HepG2 (cell line): ENCODE measurements around the gene CIAPIN1. TPM values are rescaled to one million over a fixed set of nuclear protein-coding genes. Genes with fewer than 3 reads are reported as not detected.

Experiments used
- ATAC-seq: fragments of 200-7000 bp; cut with Tn5 transposase; 3 replicates; pipeline ENCODE4 v1.9.1; 2020; ENCODE audit warnings: mild to moderate bottlenecking, moderate library complexity
- BruUV-seq: library from RNA; stranded (reverse); fragments of 400-500 nt; replicated peaks from 2 replicates; lab custom pipeline; 2021; lab: Mats Ljungman, UMichigan
- CTCF ChIA-PET: fragments of 300-600 bp; formaldehyde crosslinking; extraction: SDS; loops from one replicate; lab custom pipeline; 2021; ENCODE audit warnings: low total read pairs, inconsistent platforms, low intra/inter-chr PET ratio; lab: Yijun Ruan, JAX
- POLR2A ChIA-PET: fragments of 350-600 bp; sonication (Branson Sonifier 250); formaldehyde crosslinking; loops from one replicate; lab custom pipeline; 2020; ENCODE audit warnings: antibody characterized with exemption, inconsistent platforms; lab: Yijun Ruan, JAX
- DNase-seq: peaks from one replicate; pipeline ENCODE4 v3.0.0-alpha.2; 2015; ENCODE audit warnings: low spot score
- FAIRE-seq: peaks from 3 replicates; lab custom pipeline; 2011; peaks lifted over from hg19 to GRCh38; lab: Jason Lieb, UNC
- H2AFZ ChIP-seq: one replicate; pipeline ENCODE4 v1.6.1; 2011; ENCODE audit warnings: low read length, inconsistent platforms
- H3K27ac ChIP-seq: fragments of 300-600 bp; 3 replicates; pipeline ENCODE4 v1.8.0; 2011; ENCODE audit warnings: mixed run types, mild to moderate bottlenecking, mixed read lengths, low read length, inconsistent platforms; ENCODE audit not compliant: insufficient read depth; ENCODE audit errors: extremely low read length
- H3K27me3 ChIP-seq, 2 experiments: fragments of 200-600 bp in 1 of 2; 2 replicates in 1 of 2; 3 replicates in 1 of 2; pipeline versions ENCODE4 v1.6.0 to v1.8.0; 2011; ENCODE audit warnings: low read length in 2 of 2, mild to moderate bottlenecking in 2 of 2, moderate library complexity in 2 of 2, inconsistent platforms in 1 of 2; ENCODE audit not compliant: insufficient read depth in 2 of 2, control insufficient read depth in 1 of 2
- H3K36me3 ChIP-seq, 2 experiments: fragments of 200-600 bp in 1 of 2; replicated peaks in 1 of 2; 2 replicates in 1 of 2; 3 replicates in 1 of 2; pipeline versions ENCODE4 v1.5.1 to v1.8.0; 2011; ENCODE audit warnings: low read length in 2 of 2, inconsistent platforms in 1 of 2; ENCODE audit not compliant: insufficient read depth in 2 of 2, control insufficient read depth in 1 of 2
- H3K4me1 ChIP-seq: 2 replicates; pipeline ENCODE4 v1.5.1; 2012; ENCODE audit warnings: low read length, inconsistent platforms; ENCODE audit not compliant: insufficient read depth
- H3K4me2 ChIP-seq: 2 replicates; pipeline ENCODE4 v1.6.0; 2011; ENCODE audit warnings: low read depth, low read length, inconsistent platforms
- H3K4me3 ChIP-seq, 3 experiments: fragments of 200-600 bp in 1 of 3; sonication (generic), shearing (Covaris generic) in 1 of 3; replicated peaks in 1 of 3; 2 replicates each; pipeline ENCODE4 v1.5.1; 2011 to 2016; ENCODE audit warnings: low read length in 3 of 3, inconsistent platforms in 2 of 3, low read depth in 2 of 3, mild to moderate bottlenecking in 2 of 3, control low read depth in 1 of 3, mixed read lengths in 1 of 3; ENCODE audit not compliant: insufficient read depth in 1 of 3
- H3K79me2 ChIP-seq: one replicate; pipeline ENCODE4 v1.6.1; 2011; ENCODE audit warnings: low read length, inconsistent platforms; ENCODE audit not compliant: insufficient read depth
- H3K9ac ChIP-seq: 2 replicates; pipeline ENCODE4 v1.6.0; 2011; ENCODE audit warnings: mild to moderate bottlenecking, low read depth, low read length, inconsistent platforms; ENCODE audit not compliant: insufficient read depth
- H3K9me3 ChIP-seq: 2 replicates; pipeline ENCODE4 v1.5.1; 2012; ENCODE audit warnings: mild to moderate bottlenecking, low read length
- H4K20me1 ChIP-seq: 2 replicates; pipeline ENCODE4 v1.6.0; 2011; ENCODE audit warnings: inconsistent platforms, mild to moderate bottlenecking, low read length, moderate library complexity; ENCODE audit not compliant: insufficient read depth
- DDIT3 ChIP-seq: sonication (generic); formaldehyde crosslinking; IDR thresholded peaks from 2 replicates; pipeline ENCODE4 v1.4.0; 2020; ENCODE audit warnings: mild to moderate bottlenecking, missing genetic modification reagents
- GATAD1 ChIP-seq: IDR thresholded peaks from 2 replicates; pipeline ENCODE4 v1.6.1; 2016; ENCODE audit warnings: missing genetic modification reagents, missing compliant biosample characterization
- HNRNPH1 ChIP-seq: fragments of 200-400 bp; formaldehyde crosslinking; optimal IDR thresholded peaks from 2 replicates; pipeline ENCODE3; 2017; ENCODE audit warnings: mild to moderate bottlenecking, low read depth, low read length
- KDM2A ChIP-seq: sonication (generic); formaldehyde crosslinking; IDR thresholded peaks from 2 replicates; pipeline ENCODE4 v1.4.0; 2020; ENCODE audit warnings: low read depth, missing genetic modification reagents, borderline replicate concordance
- MXD3 ChIP-seq: IDR thresholded peaks from 2 replicates; pipeline ENCODE4 v1.6.1; 2016; ENCODE audit warnings: mild to moderate bottlenecking, missing biosample characterization, missing genetic modification reagents
- MYNN ChIP-seq: sonication (generic); formaldehyde crosslinking; IDR thresholded peaks from 2 replicates; pipeline ENCODE4 v1.4.0; 2020; ENCODE audit warnings: mild to moderate bottlenecking, low read depth, missing genetic modification reagents
- REL ChIP-seq: sonication (generic); formaldehyde crosslinking; conservative IDR thresholded peaks from 2 replicates; pipeline ENCODE4 v1.8.0; 2022; ENCODE audit warnings: mild to moderate bottlenecking, missing genetic modification reagents, moderate library complexity
- RFX5 ChIP-seq: IDR thresholded peaks from 2 replicates; pipeline ENCODE4 v1.6.1; 2011; ENCODE audit warnings: low read depth, low read length, improper control_type of control experiment
- SNAPC4 ChIP-seq: sonication (generic); formaldehyde crosslinking; IDR thresholded peaks from 2 replicates; pipeline ENCODE4 v1.4.0; 2020; ENCODE audit warnings: mild to moderate bottlenecking, missing genetic modification reagents
- ZNF12 ChIP-seq: sonication (generic); formaldehyde crosslinking; IDR thresholded peaks from 2 replicates; pipeline ENCODE4 v1.5.0; 2020; ENCODE audit warnings: missing genetic modification reagents
- ZNF572 ChIP-seq: sonication (generic); formaldehyde crosslinking; IDR thresholded peaks from 2 replicates; pipeline ENCODE4 v1.5.1; 2020; ENCODE audit warnings: mild to moderate bottlenecking, missing genetic modification reagents
- ZNF639 ChIP-seq: conservative IDR thresholded peaks from 2 replicates; pipeline ENCODE4 v1.6.1; 2018; ENCODE audit warnings: missing genetic modification reagents
- ZNF691 ChIP-seq: sonication (generic); formaldehyde crosslinking; IDR thresholded peaks from 2 replicates; pipeline ENCODE4 v1.4.0; 2020; ENCODE audit warnings: missing genetic modification reagents, low read depth, mild to moderate bottlenecking, borderline replicate concordance
- ZNF713 ChIP-seq: sonication (generic); formaldehyde crosslinking; IDR thresholded peaks from 2 replicates; pipeline ENCODE4 v1.4.0; 2020; ENCODE audit warnings: mild to moderate bottlenecking, missing genetic modification reagents
- ZNF790 ChIP-seq: sonication (generic); formaldehyde crosslinking; IDR thresholded peaks from 2 replicates; pipeline ENCODE4 v1.8.0; 2022; ENCODE audit warnings: missing genetic modification reagents, mild to moderate bottlenecking, borderline replicate concordance
- WGBS: methylation state at CpG from one replicate; pipeline ENCODE4 v1.1.6; 2017; ENCODE audit warnings: low lambda C conversion rate; 5-methylcytosine and 5-hydroxymethylcytosine counted together
- in situ Hi-C: cut with HindIII; loops from 2 replicates; pipeline ENCODE4 v1.10.0; 2017; ENCODE audit warnings: low pct_unique_long_range_greater_than_20kb; ENCODE audit not compliant: extremely low pct_ligation_motif_present
- intact Hi-C: fragments of 100-400 bp; cut with micrococcal nuclease; formaldehyde crosslinking; loops from one replicate; pipeline ENCODE4 v1.10.0; 2022; ENCODE audit not compliant: unreplicated experiment
- polyA plus RNA-seq, 8 experiments: library from polyadenylated mRNA; depleted of rRNA in 3 of 8; stranded (reverse) in 7 of 8; unstranded in 1 of 8; fragments of >200 nt; fragmentation: Illumina TruSeq in 4 of 8; extraction: Trizol in 4 of 8; gene quantifications; 2 replicates each; pipeline versions ENCODE4 v1.2.1 to v1.2.3, GENCODE V29; 2011 to 2016; ENCODE audit warnings: low read depth in 4 of 8, missing spikeins in 1 of 8, mixed read lengths in 1 of 8; ENCODE audit not compliant: insufficient read depth in 1 of 8
- total RNA-seq, 5 experiments: library from RNA; depleted of rRNA; stranded (reverse); fragments of >200 nt; fragmentation: Illumina TruSeq; extraction: Trizol; gene quantifications; 2 replicates each; pipeline ENCODE4 v1.2.3, GENCODE V29; 2016; ENCODE audit warnings: low read depth in 1 of 5

Gene CIAPIN1
- total and polyA plus RNA-seq, 2 of the 13 experiments (the other 11 are each of a cell fraction or from before 2014, with no cell fraction given): 69.3 to 89.7 TPM

- peak; percentile 94 for DNase-seq
- peaks cover 61% of the 10 kb centered on the region for H3K4me1 ChIP-seq
- no peak overlapping the region; a peak in 1 of 6 replicates for H3K4me3 ChIP-seq
- H3K36me3 ChIP-seq: peaks cover 39 to 71% of the 10 kb centered on the region in 2 experiments
- peaks cover 4% of the 10 kb centered on the region for H3K79me2 ChIP-seq
- in situ Hi-C loops: no loop called here
- intact Hi-C loops: loop anchor here (1.0 kb wide), 1 partner anchor 47 kb away; no protein-coding TSS in a partner anchor
- no peak overlapping the region for H2AFZ ChIP-seq
- peak overlapping the region; percentile 55 for H3K4me2 ChIP-seq
- H3K9ac ChIP-seq: peak overlapping the region; percentile 45
- ATAC-seq: peak; percentile 83
- peak overlapping the region; percentile 82 for H3K27ac ChIP-seq
- H3K27me3 ChIP-seq: no peaks in the 10 kb centered on the region
- H4K20me1 ChIP-seq: peaks cover 8% of the 10 kb centered on the region; the same call in 1 of the 2 replicates
- peak; percentile 99 for FAIRE-seq
- WGBS: 3% methylated on average over 9 of the region's 10 CpGs
- no peaks in the 10 kb centered on the region for H3K9me3 ChIP-seq
- BruUV-seq: TSS peak; percentile 46
- POLR2A ChIA-PET: interaction anchor here (0.8 to 5.6 kb wide), 23 partner anchors 8 to 263 kb away, joined by 3 to 147 read pairs (median 4); partner anchors contain the start of genes CCDC102A, CIAPIN1, COQ9 and CX3CL1
- CTCF ChIA-PET: interaction anchor here (1.1 kb wide), 1 partner anchor 10 kb away, joined by 3 read pairs; the partner anchor contains the start of gene POLR2C
- peak; percentile 22; the same call in 1 of the 2 replicates for TF ChIP-seq ZNF12 (CRISPR knock-in tag)
- no peak for TF ChIP-seq REL (CRISPR knock-in tag)
- peak; percentile 87 for TF ChIP-seq KDM2A (CRISPR knock-in tag)
- 0 out of 2 replicates have a peak, but pooled peaks have one; percentile 19 for TF ChIP-seq MYNN
- no peak for TF ChIP-seq MXD3
- no peak for TF ChIP-seq DDIT3 (CRISPR knock-in tag)
- no peak for TF ChIP-seq ZNF790 (CRISPR knock-in tag)
- TF ChIP-seq ZNF639 (CRISPR knock-in tag): no peak
- TF ChIP-seq HNRNPH1: no peak
- 0 out of 2 replicates have a peak, but pooled peaks have one; percentile 56 for TF ChIP-seq GATAD1 (CRISPR knock-in tag)
- no peak for TF ChIP-seq SNAPC4 (CRISPR knock-in tag)
- TF ChIP-seq RFX5: no peak
- no peak for TF ChIP-seq ZNF713
- TF ChIP-seq ZNF572: peak; percentile 41; the same call in 1 of the 2 replicates
- TF ChIP-seq ZNF691 (CRISPR knock-in tag): peak; percentile 30; the same call in 1 of the 2 replicates
These were observed 24.9 kb upstream of the CIAPIN1 start for GRCh38 chr16:57471852-57472664.
